B cell (primary cell): ENCODE data around the gene RDH11.
"Not testable (repeated sequence)": the region's sequence is repeated elsewhere in the genome, so short reads cannot be mapped to it uniquely, and the experiment has no call there.

Experiments used
- EZH2 ChIP-seq: IDR thresholded peaks from 2 replicates; pipeline ENCODE4 v1.6.1; 2012; ENCODE audit warnings: borderline replicate concordance, low read depth, mild to moderate bottlenecking, moderate library complexity, low read length; ENCODE audit not compliant: insufficient read depth, poor library complexity, severe bottlenecking
- TF ChIP-seq, protein P1 (sequence below): fragments of 200-600 bp; IDR thresholded peaks from one replicate; pipeline ENCODE4 v1.8.0; 2022; ENCODE audit warnings: antibody characterized with exemption, mild to moderate bottlenecking

- TF ChIP-seq, protein P1, sequence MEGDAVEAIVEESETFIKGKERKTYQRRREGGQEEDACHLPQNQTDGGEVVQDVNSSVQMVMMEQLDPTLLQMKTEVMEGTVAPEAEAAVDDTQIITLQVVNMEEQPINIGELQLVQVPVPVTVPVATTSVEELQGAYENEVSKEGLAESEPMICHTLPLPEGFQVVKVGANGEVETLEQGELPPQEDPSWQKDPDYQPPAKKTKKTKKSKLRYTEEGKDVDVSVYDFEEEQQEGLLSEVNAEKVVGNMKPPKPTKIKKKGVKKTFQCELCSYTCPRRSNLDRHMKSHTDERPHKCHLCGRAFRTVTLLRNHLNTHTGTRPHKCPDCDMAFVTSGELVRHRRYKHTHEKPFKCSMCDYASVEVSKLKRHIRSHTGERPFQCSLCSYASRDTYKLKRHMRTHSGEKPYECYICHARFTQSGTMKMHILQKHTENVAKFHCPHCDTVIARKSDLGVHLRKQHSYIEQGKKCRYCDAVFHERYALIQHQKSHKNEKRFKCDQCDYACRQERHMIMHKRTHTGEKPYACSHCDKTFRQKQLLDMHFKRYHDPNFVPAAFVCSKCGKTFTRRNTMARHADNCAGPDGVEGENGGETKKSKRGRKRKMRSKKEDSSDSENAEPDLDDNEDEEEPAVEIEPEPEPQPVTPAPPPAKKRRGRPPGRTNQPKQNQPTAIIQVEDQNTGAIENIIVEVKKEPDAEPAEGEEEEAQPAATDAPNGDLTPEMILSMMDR, result not testable (repeated sequence)
- not testable (repeated sequence) for TF ChIP-seq EZH2
Measured at GRCh38 chr14:67701492-67701891, 5.9 kb upstream of the RDH11 start, which contains the start of gene RDH12.
